GM19395 (cell line): ENCODE results near the gene TMEM190.
A peak's percentile ranks its signal among the peaks of the same experiment; 100 is the strongest.
"Not testable (repeated sequence)": the region's sequence is repeated elsewhere in the genome, so short reads cannot be mapped to it uniquely, and the experiment has no call there.

Source experiments
- ATAC-seq: cut with Tn5 transposase; IDR thresholded peaks from one replicate; pipeline ENCODE4 v1.9.1; 2021; ENCODE audit warnings: mild to moderate bottlenecking, moderate library complexity; ENCODE audit not compliant: unreplicated experiment

Gene TMEM190

GRCh38 chr19:55389386-55390317 lies 13.0 kb downstream of the TMEM190 start:
- no peak for ATAC-seq

GRCh38 chr19:55390461-55390880 lies 13.8 kb downstream of the TMEM190 start:
- no peak for ATAC-seq

DNA sequence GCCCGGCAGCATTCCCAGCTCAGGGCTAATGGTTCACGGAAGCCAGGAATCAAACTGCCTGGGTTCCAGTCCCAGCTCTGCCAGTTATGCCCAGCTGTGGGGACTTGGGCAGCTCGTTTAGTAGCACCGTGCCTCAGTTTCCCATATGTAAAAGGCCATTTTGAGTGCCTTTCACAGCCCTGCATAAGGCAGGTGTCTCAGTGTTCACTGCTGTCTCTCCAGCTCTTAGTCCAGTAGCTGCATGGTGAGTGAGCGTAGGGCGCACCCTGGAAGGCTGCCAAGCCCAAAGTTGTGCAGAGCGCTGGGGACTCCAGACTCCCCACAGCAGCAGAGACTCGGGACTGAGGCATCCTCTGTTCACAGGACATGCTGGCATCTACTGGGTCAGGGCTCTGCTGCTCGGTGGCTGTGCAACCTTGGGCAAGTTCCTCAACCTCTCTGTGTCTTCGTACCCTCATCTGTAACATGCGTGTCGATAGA lies 14.6 kb downstream of the TMEM190 start:
- no peak for ATAC-seq

- ATAC-seq, result no peak
These were observed 15.3 kb downstream of the TMEM190 start for GRCh38 chr19:55391702-55392615.

- no peak for ATAC-seq
These were observed 16.5 kb downstream of the TMEM190 start for GRCh38 chr19:55392820-55393761.

GRCh38 chr19:55398200-55398925 lies 21.7 kb downstream of the TMEM190 start:
- no peak for ATAC-seq

- no peak for ATAC-seq
These were observed 23.9 kb downstream of the TMEM190 start for GRCh38 chr19:55400281-55401087.

- not testable (repeated sequence) for ATAC-seq
These were observed 24.8 kb downstream of the TMEM190 start for GRCh38 chr19:55401390-55401789.

DNA sequence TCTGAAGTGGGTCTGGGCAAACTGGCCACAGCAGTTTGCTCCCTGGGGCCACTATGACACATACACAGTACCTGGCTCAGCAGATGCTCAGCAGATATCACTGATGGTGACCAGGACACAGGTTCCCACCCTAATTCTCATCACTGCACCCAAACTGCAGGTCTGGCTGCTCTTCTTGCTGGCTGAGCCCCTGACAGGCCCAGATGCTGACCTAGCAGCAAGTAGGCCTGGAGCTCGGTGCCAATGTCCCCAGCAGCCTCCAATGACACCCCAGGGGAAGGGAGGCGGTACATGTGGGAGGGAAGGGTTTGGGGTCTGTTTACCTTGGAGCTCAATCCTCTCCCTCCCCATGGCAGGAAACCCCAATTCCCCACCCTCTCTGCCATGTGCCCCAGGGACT lies 25.9 kb downstream of the TMEM190 start:
- ATAC-seq, result no peak

- no peak for ATAC-seq
These were observed 29.0 kb downstream of the TMEM190 start for GRCh38 chr19:55405638-55406037.

- no peak for ATAC-seq
These were observed 29.6 kb downstream of the TMEM190 start for GRCh38 chr19:55406091-55406825.

- peak; percentile 18 for ATAC-seq
These were observed 30.4 kb downstream of the TMEM190 start for GRCh38 chr19:55406826-55407549.

GRCh38 chr19:55407550-55407799 lies 30.8 kb downstream of the TMEM190 start, which contains the start of gene UBE2S:
TSS of gene UBE2S (minus strand) at chr19:55407788. CDS start at chr19:55407589, 199 bp downstream.
- ATAC-seq, result not testable (repeated sequence)

DNA sequence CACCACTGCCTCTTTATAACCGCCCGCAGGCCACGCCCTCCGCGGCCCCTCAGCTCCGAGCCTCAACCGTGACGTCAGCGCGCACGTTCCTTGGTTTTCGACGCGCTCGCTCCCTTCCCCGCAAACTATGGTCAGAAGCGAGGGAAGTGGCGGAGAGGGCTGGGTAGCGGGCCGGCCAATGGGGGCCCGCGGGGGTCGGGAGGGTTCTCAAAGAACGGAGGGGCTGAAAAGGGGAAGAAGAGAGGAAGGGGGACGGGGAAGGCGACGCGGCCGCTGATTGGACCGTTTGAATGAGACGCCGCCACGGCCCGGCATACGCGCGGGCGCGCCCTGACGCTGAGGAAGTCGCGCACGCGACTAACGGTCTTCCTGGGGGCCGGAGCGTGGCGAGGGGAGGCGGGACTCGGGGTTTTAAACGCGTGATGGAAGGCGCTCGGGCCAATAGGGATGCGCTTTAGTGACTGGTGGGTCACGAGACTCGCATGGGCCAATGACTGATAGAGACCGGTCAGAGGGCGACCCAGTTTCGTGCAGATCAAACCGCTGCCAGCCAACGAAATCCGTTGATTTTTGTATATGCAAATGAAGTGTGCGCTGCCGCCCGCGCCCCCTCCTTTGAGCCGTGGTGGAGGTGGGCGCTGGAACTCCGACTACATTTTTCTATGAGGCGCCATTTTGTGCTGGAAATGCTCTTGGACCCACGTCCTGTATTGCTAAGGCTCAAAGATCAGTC lies 31.3 kb downstream of the TMEM190 start:
- peak; percentile 88 for ATAC-seq

DNA sequence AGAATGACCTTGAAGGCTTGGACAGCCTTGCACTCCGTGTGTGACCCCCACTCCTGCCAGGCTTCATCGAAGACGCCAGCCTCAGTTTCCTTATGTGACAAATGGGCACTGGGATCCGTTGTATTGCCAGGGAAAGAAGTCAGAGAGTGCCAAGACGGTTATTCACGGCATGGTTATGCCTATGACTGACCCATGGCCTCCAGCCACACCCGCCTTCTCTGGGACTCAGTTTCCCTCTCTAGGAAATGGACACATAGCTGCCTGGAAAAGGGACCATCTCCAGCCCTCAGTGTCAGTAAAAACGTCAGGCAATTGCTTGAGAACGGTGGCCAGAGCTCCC lies 31.9 kb downstream of the TMEM190 start:
- ATAC-seq, result no peak

DNA sequence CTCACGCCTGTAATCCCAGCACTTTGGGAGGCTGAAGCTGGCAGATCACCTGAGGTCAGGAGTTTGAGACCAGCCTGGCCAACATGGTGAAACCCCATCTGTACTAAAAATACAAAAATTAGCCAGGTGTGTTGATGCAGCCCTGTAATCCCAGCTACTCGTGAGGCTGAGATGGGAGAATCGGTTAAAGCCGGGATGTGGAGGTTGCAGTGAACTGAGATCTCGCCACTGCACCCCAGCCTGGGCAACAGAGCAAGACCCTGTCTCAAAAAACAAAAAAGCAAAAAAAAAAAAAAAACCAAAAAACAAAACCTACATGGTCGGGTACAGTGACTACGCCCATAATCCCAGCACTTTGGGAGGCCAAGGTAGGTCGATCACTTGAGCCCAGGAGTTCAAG lies 32.6 kb downstream of the TMEM190 start:
- ATAC-seq, result not testable (repeated sequence)

DNA sequence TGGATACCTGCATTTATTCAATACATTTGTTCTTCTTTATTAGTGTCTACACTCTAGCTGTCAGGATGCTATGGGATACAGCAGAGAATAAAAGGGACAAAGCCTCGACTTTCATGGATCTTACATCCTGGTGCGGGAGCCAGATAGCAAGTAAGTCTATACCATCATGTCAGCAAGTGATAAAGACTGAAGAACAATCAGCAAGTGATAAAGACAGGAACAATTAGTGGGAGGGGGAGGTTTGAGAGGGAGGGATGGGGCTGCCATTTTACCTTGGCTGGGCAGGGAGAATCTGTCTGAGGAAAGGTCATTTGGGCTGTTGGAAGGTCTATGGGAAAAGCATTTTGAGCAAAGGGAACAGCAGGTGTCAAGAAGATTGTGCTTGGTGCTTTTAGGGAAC lies 33.5 kb downstream of the TMEM190 start:
- no peak for ATAC-seq
